ENCODE results near the gene SENP5.

GRCh38 chr3:196837819-196838420, 29.8 kb upstream of the SENP5 start:
- TF ChIP-seq YY1 (IDR thresholded peaks at IDR 0.05; ENCODE audit: insufficient read depth, insufficient read length): no peak
- no peak for TF ChIP-seq ZNF274 (IDR thresholded peaks at IDR 0.05; ENCODE audit: low read depth, low read length)
